MG63 (cell line): ENCODE data around the gene OR6C75. TPM values are rescaled to one million over a fixed set of nuclear protein-coding genes. Genes with fewer than 3 reads are reported as not detected.
"Not testable (repeated sequence)": the region's sequence is repeated elsewhere in the genome, so short reads cannot be mapped to it uniquely, and the experiment has no call there.

ENCODE experiments used
- DNase-seq: peaks from one replicate; pipeline ENCODE4 v3.0.0-alpha.2; 2020
- H3K27me3 ChIP-seq: fragments of 250-450 bp; sonication (Bioruptor Pico); 2 replicates; pipeline ENCODE4 v1.5.1; 2020; ENCODE audit warnings: mild to moderate bottlenecking, moderate library complexity
- H3K36me3 ChIP-seq: fragments of 250-450 bp; sonication (Bioruptor Pico); 2 replicates; pipeline ENCODE4 v1.5.1; 2020; ENCODE audit warnings: mild to moderate bottlenecking, moderate library complexity
- H3K4me3 ChIP-seq: fragments of 250-450 bp; sonication (Bioruptor Pico); 2 replicates; pipeline ENCODE4 v1.5.1; 2020; ENCODE audit warnings: mild to moderate bottlenecking, moderate library complexity
- H3K9me3 ChIP-seq: fragments of 250-450 bp; sonication (Bioruptor Pico); 2 replicates; pipeline ENCODE4 v1.5.1; 2020; ENCODE audit warnings: mild to moderate bottlenecking, moderate library complexity
- total RNA-seq: library from RNA; depleted of rRNA; stranded (reverse); fragments of >200 nt; shearing (Covaris generic); gene quantifications from 2 replicates; pipeline ENCODE4 v1.2.3, GENCODE V29; 2014; ENCODE audit warnings: low replicate concordance; rRNA removed

The OR6C75 gene
- total RNA-seq, 1 experiment from 2014 or later = not detected

- H3K4me3 ChIP-seq, DNase-seq, H3K9me3 ChIP-seq, H3K36me3 ChIP-seq, H3K27me3 ChIP-seq: not testable (repeated sequence)
Measured at GRCh38 chr12:55414396-55414823, 51.6 kb downstream of the OR6C75 start.

- H3K36me3 ChIP-seq, H3K27me3 ChIP-seq, H3K9me3 ChIP-seq, DNase-seq, H3K4me3 ChIP-seq: not testable (repeated sequence)
Measured at GRCh38 chr12:55414889-55415288, 52.1 kb downstream of the OR6C75 start.

GRCh38 chr12:55416961-55417360, 54.2 kb downstream of the OR6C75 start:
- no peak for DNase-seq
- Histone ChIP-seq H3K9me3 (no peaks in the 10 kb centered on the region; the same call in 1 of the 2 replicates), H3K4me3 (no peak overlapping the region), H3K36me3 (no peaks in the 10 kb centered on the region), H3K27me3 (no peaks in the 10 kb centered on the region)

Other genes starting within 250 kb of the OR6C75 start
- gene OR9K2, start 236.6 kb upstream of the OR6C75 start, total RNA-seq = not detected in 2 replicates
- not detected in 2 replicates for gene OR10A7, start 141.9 kb upstream of the OR6C75 start, total RNA-seq
- gene OR6C74, start 118.4 kb upstream of the OR6C75 start, total RNA-seq = not detected in 2 replicates
- not detected in 2 replicates for gene OR6C6, start 66.4 kb upstream of the OR6C75 start, total RNA-seq
- gene OR6C1, start 48.6 kb upstream of the OR6C75 start, total RNA-seq = not detected in 2 replicates
- not detected in 2 replicates for gene OR6C3, start 32.2 kb upstream of the OR6C75 start, total RNA-seq
- not detected in 2 replicates for gene OR6C65, start 37.6 kb downstream of the OR6C75 start, total RNA-seq
- not detected in 2 replicates for gene OR6C76, start 63.3 kb downstream of the OR6C75 start, total RNA-seq
- not detected in 2 replicates for gene OR6C2, start 81.1 kb downstream of the OR6C75 start, total RNA-seq
- gene OR6C70, start 107.2 kb downstream of the OR6C75 start, total RNA-seq = not detected in 2 replicates
- not detected in 2 replicates for gene OR6C68, start 129.4 kb downstream of the OR6C75 start, total RNA-seq
- gene OR6C4, start 186.6 kb downstream of the OR6C75 start, total RNA-seq = not detected in 2 replicates
- gene OR2AP1, start 209.5 kb downstream of the OR6C75 start, total RNA-seq = not detected in 2 replicates